ENCODE measurements around the gene CFHR4. TPM values are rescaled to one million over a fixed set of nuclear protein-coding genes. Genes with fewer than 3 reads are reported as not detected.

Gene CFHR4
- total and polyA plus RNA-seq, 2 donors (not counting 3 experiments of a cell fraction or from before 2014, with no cell fraction given): not detected

DNA sequence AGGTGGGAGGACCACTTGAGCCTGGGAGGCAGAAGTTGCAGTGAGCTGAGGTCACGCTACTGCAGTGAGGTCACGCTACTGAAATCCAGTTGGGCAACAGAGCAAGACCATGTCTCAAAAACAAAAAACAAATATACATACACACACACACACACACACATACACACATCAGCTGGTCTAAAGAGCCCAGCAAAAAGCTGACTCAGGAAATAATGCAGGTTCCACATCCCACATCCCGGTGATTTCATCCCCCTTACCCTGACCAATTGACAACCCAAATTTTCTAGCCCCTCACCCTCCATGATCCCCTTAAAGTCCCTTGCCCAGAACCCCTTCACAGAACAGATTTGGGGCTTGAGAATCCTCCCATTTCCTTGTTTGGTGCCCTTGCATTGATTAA is 11.9 kb upstream of the CFHR4 start:
- intact Hi-C loops (cut with micrococcal nuclease) (no loop called here), dilution Hi-C loops (cut with MboI; ENCODE audit: extremely low pct_ligation_motif_present, low sequenced_read_pairs) (no loop called here)
- Histone ChIP-seq H3K27me3 (ENCODE audit: control insufficient read depth in 2 of 2, insufficient read depth in 2 of 2, low read length in 2 of 2) (peaks cover 0 to 3% of the 10 kb centered on the region in 2 experiments), H3K9me1 (replicated peaks; ENCODE audit: control insufficient read depth, extremely low read depth, insufficient read depth, low read length) (no peaks in the 10 kb centered on the region), H3K79me2 (ENCODE audit: control insufficient read depth, insufficient read depth, low read length) (no peaks in the 10 kb centered on the region), H3K36me3 (ENCODE audit: control insufficient read depth in 2 of 2, extremely low read depth in 1 of 2, insufficient read depth in 2 of 2, low read length in 2 of 2) (no peaks in the 10 kb centered on the region), H3K27ac (ENCODE audit: insufficient read depth, low read depth, low read length) (no peak overlapping the region), H3K4me2 (ENCODE audit: insufficient read depth, low read length) (no peak overlapping the region), H3K4me3 (replicated peaks in 1 of 3; ENCODE audit: insufficient read depth in 1 of 3, low read depth in 1 of 3, low read length in 3 of 3) (no peak overlapping the region), H3K9ac (replicated peaks; ENCODE audit: extremely low read depth, insufficient read depth, low read length) (no peak overlapping the region), H3K4me1 (ENCODE audit: control insufficient read depth, extremely low read depth, insufficient read depth, low read length) (no peaks in the 10 kb centered on the region), H4K20me1 (replicated peaks; ENCODE audit: control insufficient read depth, extremely low read depth, insufficient read depth, low read length) (no peaks in the 10 kb centered on the region), H2AFZ (ENCODE audit: low read depth, low read length) (no peak overlapping the region), H3K9me3 (replicated peaks; ENCODE audit: control insufficient read depth, insufficient read depth, low read length) (no peaks in the 10 kb centered on the region)
- TF ChIP-seq JUN (IDR thresholded peaks at IDR 0.05; ENCODE audit: borderline replicate concordance, insufficient read depth, insufficient read length, low read depth) (no peak), FOS (IDR thresholded peaks at IDR 0.05; ENCODE audit: borderline replicate concordance, insufficient read depth, low read length) (no peak), EZH2 (IDR thresholded peaks at IDR 0.05; ENCODE audit: borderline replicate concordance, low read depth, low read length, severe bottlenecking) (no peak), POLR2A (IDR thresholded peaks at IDR 0.05; ENCODE audit: low read depth, low read length) (no peak), MYC (IDR thresholded peaks at IDR 0.05; ENCODE audit: low read depth, low read length) (no peak), GATA2 (IDR thresholded peaks at IDR 0.05; ENCODE audit: insufficient read depth, insufficient read length, low read depth, low read length) (no peak), POLR2AphosphoS5 (IDR thresholded peaks at IDR 0.05; ENCODE audit: insufficient read depth, low read depth, low read length) (no peak)
- TF ChIP-seq, protein P1, sequence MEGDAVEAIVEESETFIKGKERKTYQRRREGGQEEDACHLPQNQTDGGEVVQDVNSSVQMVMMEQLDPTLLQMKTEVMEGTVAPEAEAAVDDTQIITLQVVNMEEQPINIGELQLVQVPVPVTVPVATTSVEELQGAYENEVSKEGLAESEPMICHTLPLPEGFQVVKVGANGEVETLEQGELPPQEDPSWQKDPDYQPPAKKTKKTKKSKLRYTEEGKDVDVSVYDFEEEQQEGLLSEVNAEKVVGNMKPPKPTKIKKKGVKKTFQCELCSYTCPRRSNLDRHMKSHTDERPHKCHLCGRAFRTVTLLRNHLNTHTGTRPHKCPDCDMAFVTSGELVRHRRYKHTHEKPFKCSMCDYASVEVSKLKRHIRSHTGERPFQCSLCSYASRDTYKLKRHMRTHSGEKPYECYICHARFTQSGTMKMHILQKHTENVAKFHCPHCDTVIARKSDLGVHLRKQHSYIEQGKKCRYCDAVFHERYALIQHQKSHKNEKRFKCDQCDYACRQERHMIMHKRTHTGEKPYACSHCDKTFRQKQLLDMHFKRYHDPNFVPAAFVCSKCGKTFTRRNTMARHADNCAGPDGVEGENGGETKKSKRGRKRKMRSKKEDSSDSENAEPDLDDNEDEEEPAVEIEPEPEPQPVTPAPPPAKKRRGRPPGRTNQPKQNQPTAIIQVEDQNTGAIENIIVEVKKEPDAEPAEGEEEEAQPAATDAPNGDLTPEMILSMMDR (IDR thresholded peaks at IDR 0.05; ENCODE audit: extremely low read depth in 1 of 2, insufficient read depth in 1 of 2, low read depth in 1 of 2, low read length in 2 of 2): no peak
- TF ChIP-seq, protein P2, sequence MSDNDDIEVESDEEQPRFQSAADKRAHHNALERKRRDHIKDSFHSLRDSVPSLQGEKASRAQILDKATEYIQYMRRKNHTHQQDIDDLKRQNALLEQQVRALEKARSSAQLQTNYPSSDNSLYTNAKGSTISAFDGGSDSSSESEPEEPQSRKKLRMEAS (IDR thresholded peaks at IDR 0.05; ENCODE audit: insufficient read depth, insufficient read length): no peak
- CTCF ChIA-PET: no interaction called here
- no TSS peak for BruUV-seq (replicated peaks)
- FAIRE-seq (no peak), DNase-seq (ENCODE audit: low read depth, low spot score) (no peak)
- POLR2A ChIA-PET: no interaction called here
